HUES64 (cell line): ENCODE results near the gene EIF2B4.

Experiments used
- H3K27ac ChIP-seq: 2 replicates; pipeline ENCODE4 v1.7.0; 2013; ENCODE audit warnings: low read depth, low read length, inconsistent platforms
- H3K27me3 ChIP-seq: 2 replicates; pipeline ENCODE4 v1.6.1; 2013; ENCODE audit warnings: mild to moderate bottlenecking, low read length; ENCODE audit not compliant: insufficient read depth
- H3K36me3 ChIP-seq: 2 replicates; pipeline ENCODE4 v1.6.1; 2013; ENCODE audit warnings: mild to moderate bottlenecking, low read length; ENCODE audit not compliant: insufficient read depth
- H3K4me1 ChIP-seq: 2 replicates; pipeline ENCODE4 v1.6.1; 2013; ENCODE audit warnings: mild to moderate bottlenecking, low read length, moderate library complexity; ENCODE audit not compliant: insufficient read depth
- H3K4me3 ChIP-seq: 2 replicates; pipeline ENCODE4 v1.5.1; 2013; ENCODE audit warnings: mild to moderate bottlenecking, low read length, moderate library complexity
- H3K9ac ChIP-seq: 2 replicates; pipeline ENCODE4 v1.6.1; 2013; ENCODE audit warnings: mild to moderate bottlenecking, low read depth, low read length
- H3K9me3 ChIP-seq: 2 replicates; pipeline ENCODE4 v1.6.1; 2013; ENCODE audit warnings: low read depth, low read length; ENCODE audit not compliant: insufficient read depth
- WGBS: fragments of 150-250, 120-280 bp; methylation state at CpG from one replicate; pipeline ENCODE4 v1.1.7; 2013; ENCODE audit warnings: missing lambda C conversion rate; 5-methylcytosine and 5-hydroxymethylcytosine counted together

EIF2B4 gene

GRCh38 chr2:27376151-27376865, 6.2 kb upstream of the EIF2B4 start:
- Histone ChIP-seq H3K36me3 (peaks cover 73% of the 10 kb centered on the region), H3K4me3 (no peak overlapping the region), H3K9me3 (no peaks in the 10 kb centered on the region), H3K27ac (no peak overlapping the region), H3K9ac (no peak overlapping the region), H3K27me3 (no peaks in the 10 kb centered on the region), H3K4me1 (peaks cover 13% of the 10 kb centered on the region; the same call in 1 of the 2 replicates)
- WGBS = 93% methylated on average over 16 of the region's 16 CpGs

GRCh38 chr2:27375513-27376099, 5.5 kb upstream of the EIF2B4 start:
- H3K4me3 ChIP-seq = no peak overlapping the region
- 94% methylated on average over 20 of the region's 20 CpGs for WGBS
- no peak overlapping the region for H3K27ac ChIP-seq
- H3K4me1 ChIP-seq = peaks cover 14% of the 10 kb centered on the region; the same call in 1 of the 2 replicates
- H3K9me3 ChIP-seq = no peaks in the 10 kb centered on the region
- no peaks in the 10 kb centered on the region for H3K27me3 ChIP-seq
- peaks cover 68% of the 10 kb centered on the region for H3K36me3 ChIP-seq
- no peak overlapping the region for H3K9ac ChIP-seq

DNA sequence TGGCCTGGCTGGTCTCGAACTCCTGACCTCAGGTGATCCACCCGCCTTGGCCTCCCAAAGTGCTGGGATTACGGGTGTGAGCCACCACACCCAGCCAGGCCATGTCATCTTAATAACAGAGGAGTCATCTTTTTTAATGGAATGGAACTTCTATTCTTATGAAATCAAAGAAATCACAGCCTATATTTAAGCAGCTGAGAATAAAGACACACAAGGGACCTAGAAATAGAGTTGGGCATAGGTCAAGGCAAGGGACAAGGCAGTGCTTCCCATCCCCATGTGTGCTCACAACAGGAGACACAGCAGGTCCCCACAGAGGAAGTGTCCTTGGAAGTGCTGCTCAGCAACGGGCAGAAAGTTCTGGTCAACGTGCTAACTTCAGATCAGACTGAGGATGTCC, 3.4 kb upstream of the EIF2B4 start:
- WGBS = 93% methylated on average over 5 of the region's 5 CpGs
- H3K9ac ChIP-seq = no peak overlapping the region
- H3K36me3 ChIP-seq = peaks cover 64% of the 10 kb centered on the region
- no peak overlapping the region for H3K27ac ChIP-seq
- no peak overlapping the region for H3K4me3 ChIP-seq
- no peaks in the 10 kb centered on the region for H3K27me3 ChIP-seq
- H3K4me1 ChIP-seq = peaks cover 9% of the 10 kb centered on the region; the same call in 1 of the 2 replicates
- H3K9me3 ChIP-seq = no peaks in the 10 kb centered on the region

- 93% methylated on average over 6 of the region's 6 CpGs for WGBS
- Histone ChIP-seq H3K27ac (no peak overlapping the region), H3K9me3 (no peaks in the 10 kb centered on the region), H3K4me3 (no peak overlapping the region), H3K27me3 (no peaks in the 10 kb centered on the region), H3K36me3 (peaks cover 64% of the 10 kb centered on the region), H3K9ac (no peak overlapping the region), H3K4me1 (peaks cover 9% of the 10 kb centered on the region; the same call in 1 of the 2 replicates)
Observed at GRCh38 chr2:27372937-27373336, 2.8 kb upstream of the EIF2B4 start.

DNA sequence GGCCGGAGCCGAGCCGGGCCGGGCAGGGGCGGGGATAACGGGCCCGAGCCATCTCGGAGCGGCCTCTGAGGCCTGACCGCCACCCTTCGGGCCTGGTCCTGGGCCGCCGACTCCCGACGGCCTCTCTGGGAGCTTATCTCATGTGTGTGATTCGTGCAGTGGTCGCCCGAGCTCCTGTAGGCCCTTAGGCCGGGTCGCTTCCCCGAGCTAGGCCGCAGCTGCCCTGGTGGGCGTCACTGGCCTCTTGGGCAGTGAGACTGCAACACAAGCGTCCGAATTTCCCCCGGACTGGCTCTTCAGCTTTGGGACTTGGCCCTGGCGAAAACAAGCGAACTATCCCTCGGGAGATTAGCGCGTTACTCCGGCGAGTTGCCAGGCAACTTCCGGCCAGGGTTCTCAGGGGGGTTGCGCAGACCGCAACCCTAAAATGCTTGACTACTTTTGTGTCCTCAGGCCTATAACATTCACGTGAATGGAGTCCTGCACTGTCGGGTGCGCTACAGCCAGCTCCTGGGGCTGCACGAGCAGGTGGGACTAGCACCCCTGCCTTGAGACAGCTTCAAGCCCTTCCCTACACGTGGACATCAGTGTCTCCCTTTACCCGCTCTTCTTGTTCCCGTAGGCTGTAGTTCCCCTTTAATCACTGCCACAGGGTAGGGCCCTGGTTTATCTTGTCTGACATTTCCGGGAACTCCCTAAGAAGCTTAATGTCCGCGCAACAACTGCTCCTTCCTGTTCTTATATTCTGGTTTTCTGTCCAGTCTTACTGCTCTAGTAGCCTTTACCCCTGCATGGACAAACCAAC, 880 bp upstream of the EIF2B4 start:
- Histone ChIP-seq H3K4me1 (peaks cover 9% of the 10 kb centered on the region; the same call in 1 of the 2 replicates), H3K9me3 (no peaks in the 10 kb centered on the region), H3K27me3 (no peaks in the 10 kb centered on the region), H3K9ac (peak overlapping the region; percentile 80), H3K27ac (peak overlapping the region; percentile 57), H3K4me3 (peak overlapping the region; percentile 98), H3K36me3 (peaks cover 64% of the 10 kb centered on the region)
- WGBS = 6% methylated on average over 46 of the region's 46 CpGs

DNA sequence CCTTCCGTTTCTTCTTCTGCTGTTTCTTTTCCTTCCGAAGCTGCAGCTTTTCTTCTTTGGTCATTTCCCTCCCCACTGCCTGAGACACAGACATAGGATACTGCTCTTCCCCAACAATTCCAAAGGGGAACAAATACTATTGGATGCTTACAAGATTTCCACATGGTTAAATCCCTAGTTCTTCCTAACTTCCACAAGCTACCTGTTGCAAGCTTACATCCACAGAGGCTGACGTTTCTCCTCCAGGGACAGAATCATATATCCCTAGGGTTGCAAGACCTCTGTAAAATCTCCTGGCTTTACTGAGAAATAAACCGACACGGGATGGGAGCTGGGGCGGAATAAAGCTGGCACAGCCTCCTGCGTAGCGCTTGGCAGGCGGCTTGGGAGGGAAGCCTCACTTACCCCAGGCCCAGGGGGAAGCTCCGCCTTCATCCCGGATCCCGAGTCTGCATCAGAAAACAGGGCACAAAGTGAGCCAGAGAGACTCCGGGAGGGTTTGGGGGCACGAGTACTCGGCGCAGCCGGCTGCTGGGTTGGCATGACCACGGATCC, 590 bp downstream of the EIF2B4 start:
- H3K9ac ChIP-seq = peak overlapping the region; percentile 93
- H3K4me3 ChIP-seq = peak overlapping the region; percentile 98
- no peaks in the 10 kb centered on the region for H3K9me3 ChIP-seq
- peak overlapping the region; percentile 69 for H3K27ac ChIP-seq
- 7% methylated on average over 18 of the region's 18 CpGs for WGBS
- H3K27me3 ChIP-seq = no peaks in the 10 kb centered on the region
- peaks cover 60% of the 10 kb centered on the region for H3K36me3 ChIP-seq
- H3K4me1 ChIP-seq = peaks cover 9% of the 10 kb centered on the region; the same call in 1 of the 2 replicates

DNA sequence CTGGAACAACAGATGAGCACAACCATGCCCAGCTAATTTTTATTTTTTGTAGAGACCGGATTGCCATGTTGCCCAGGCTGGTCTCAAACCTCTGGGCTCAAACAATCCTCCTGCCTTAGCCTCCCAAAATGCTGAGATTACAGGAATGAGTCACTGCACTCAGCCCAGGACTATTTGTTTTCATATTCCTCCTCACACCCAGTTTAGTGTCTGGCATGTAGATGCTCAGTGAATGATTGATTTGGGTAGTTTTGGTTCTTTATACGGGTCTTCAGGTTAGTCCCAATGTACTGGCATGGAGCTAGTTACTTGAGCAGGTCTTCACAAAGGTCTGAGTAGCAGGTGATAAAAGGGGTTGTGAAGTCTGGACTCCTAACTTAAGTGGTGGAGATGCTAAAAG, 6.2 kb downstream of the EIF2B4 start:
- H3K9me3 ChIP-seq = no peaks in the 10 kb centered on the region
- no peaks in the 10 kb centered on the region for H3K27me3 ChIP-seq
- no peaks in the 10 kb centered on the region for H3K4me1 ChIP-seq
- 93% methylated on average over 2 of the region's 2 CpGs for WGBS
- peaks cover 50% of the 10 kb centered on the region for H3K36me3 ChIP-seq
- no peak overlapping the region for H3K27ac ChIP-seq
- H3K4me3 ChIP-seq = no peak overlapping the region
- H3K9ac ChIP-seq = no peak overlapping the region

GRCh38 chr2:27362678-27363420, 7.3 kb downstream of the EIF2B4 start:
- H3K27me3 ChIP-seq = no peaks in the 10 kb centered on the region
- H3K36me3 ChIP-seq = peaks cover 41% of the 10 kb centered on the region
- no peak overlapping the region for H3K9ac ChIP-seq
- no peaks in the 10 kb centered on the region for H3K4me1 ChIP-seq
- H3K9me3 ChIP-seq = no peaks in the 10 kb centered on the region
- 93% methylated on average over 3 of the region's 4 CpGs for WGBS
- H3K4me3 ChIP-seq = no peak overlapping the region
- no peak overlapping the region for H3K27ac ChIP-seq

GRCh38 chr2:27356382-27357181, 13.6 kb downstream of the EIF2B4 start, which contains the start of gene GTF3C2:
Gene GTF3C2 (minus strand): TSS chr2:27356764. CDS start chr2:27343554, 13,210 bp downstream.
- peak within 1 kb of the TSS; percentile 76 for H3K4me3 ChIP-seq
- H3K9ac ChIP-seq = peak within 1 kb of the TSS; percentile 94
- peaks cover 19% of the 10 kb centered on the region for H3K4me1 ChIP-seq
- no peaks in the 10 kb centered on the region for H3K9me3 ChIP-seq
- under 1% methylated on average over 67 of the region's 67 CpGs for WGBS
- H3K27ac ChIP-seq = peak within 1 kb of the TSS; percentile 95
- H3K36me3 ChIP-seq = peaks cover 6% of the 10 kb centered on the region
- H3K27me3 ChIP-seq = no peaks in the 10 kb centered on the region

GRCh38 chr2:27356056-27356381, 14.1 kb downstream of the EIF2B4 start:
- under 1% methylated on average over 12 of the region's 12 CpGs for WGBS
- peaks cover 6% of the 10 kb centered on the region for H3K36me3 ChIP-seq
- H3K9ac ChIP-seq = peak overlapping the region; percentile 94
- peak overlapping the region; percentile 95 for H3K27ac ChIP-seq
- H3K4me3 ChIP-seq = peak overlapping the region; percentile 76
- H3K9me3 ChIP-seq = no peaks in the 10 kb centered on the region
- H3K4me1 ChIP-seq = peaks cover 19% of the 10 kb centered on the region
- no peaks in the 10 kb centered on the region for H3K27me3 ChIP-seq
